Naive thymus-derived CD4-positive, alpha-beta T cell (primary cell): Measurements from ENCODE around the gene PITPNC1. TPM values are rescaled to one million over a fixed set of nuclear protein-coding genes. Genes with fewer than 3 reads are reported as not detected.
"Not testable (repeated sequence)": the region's sequence is repeated elsewhere in the genome, so short reads cannot be mapped to it uniquely, and the experiment has no call there.

Source experiments
- ATAC-seq: fragments of 150-1000 bp; cut with Tn5 transposase; 2 replicates; pipeline ENCODE4 v1.10.0; 2021; ENCODE audit warnings: mild to moderate bottlenecking, moderate library complexity
- CTCF ChIA-PET: fragments of 350-600 bp; sonication (Branson Sonifier 250); formaldehyde crosslinking; loops from one replicate; lab custom pipeline; 2021; ENCODE audit warnings: antibody characterized with exemption; lab: Charles Lee
- POLR2A ChIA-PET: fragments of 350-600 bp; sonication (Branson Sonifier 250); formaldehyde crosslinking; loops from one replicate; lab custom pipeline; 2021; ENCODE audit warnings: antibody characterized with exemption, inconsistent platforms; lab: Charles Lee
- DNase-seq, 9 donors: peaks; one replicate each; pipeline versions ENCODE4 v3.0.0 to v3.0.0-alpha.2; 2020 to 2022; ENCODE audit warnings: mixed read lengths in 1 of 9
- H3K27ac ChIP-seq: one replicate; pipeline ENCODE4 v1.7.0; 2013; ENCODE audit warnings: mild to moderate bottlenecking, low read depth, low read length, moderate library complexity
- H3K27me3 ChIP-seq, 2 donors: one replicate each; pipeline ENCODE4 v1.7.0; 2013; ENCODE audit warnings: low read length in 2 of 2, mild to moderate bottlenecking in 2 of 2, moderate library complexity in 2 of 2; ENCODE audit not compliant: control insufficient read depth in 2 of 2, insufficient read depth in 2 of 2
- H3K36me3 ChIP-seq, 3 experiments: 1 replicate in 2 of 3; 2 replicates in 1 of 3; pipeline ENCODE4 v1.7.0; 2013; ENCODE audit warnings: low read length in 3 of 3, mild to moderate bottlenecking in 3 of 3, moderate library complexity in 1 of 3; ENCODE audit not compliant: insufficient read depth in 3 of 3, control insufficient read depth in 2 of 3
- H3K4me1 ChIP-seq, 2 donors: one replicate each; pipeline ENCODE4 v1.7.0; 2013; ENCODE audit warnings: low read length in 2 of 2, mild to moderate bottlenecking in 2 of 2, moderate library complexity in 1 of 2; ENCODE audit not compliant: control insufficient read depth in 2 of 2, insufficient read depth in 2 of 2
- H3K4me3 ChIP-seq: 2 replicates; pipeline ENCODE4 v1.7.0; 2013; ENCODE audit warnings: mild to moderate bottlenecking, low read length
- H3K9me3 ChIP-seq, 3 experiments: 1 replicate in 2 of 3; 2 replicates in 1 of 3; pipeline ENCODE4 v1.7.0; 2013; ENCODE audit warnings: low read length in 3 of 3; ENCODE audit not compliant: control insufficient read depth in 2 of 3
- H3K27ac Mint-ChIP-seq, 9 donors: one replicate each; pipeline ENCODE4 v1.8.0; 2020 to 2022; ENCODE audit warnings: mixed read lengths in 9 of 9, mild to moderate bottlenecking in 8 of 9, moderate library complexity in 5 of 9, inconsistent platforms in 2 of 9
- H3K27me3 Mint-ChIP-seq, 5 donors: one replicate each; pipeline ENCODE4 v1.8.0; 2021 to 2022; ENCODE audit warnings: mixed read lengths in 5 of 5, mild to moderate bottlenecking in 1 of 5
- H3K36me3 Mint-ChIP-seq, 5 donors: one replicate each; pipeline ENCODE4 v1.8.0; 2020 to 2022; ENCODE audit warnings: mixed read lengths in 5 of 5, mild to moderate bottlenecking in 3 of 5, inconsistent platforms in 1 of 5
- H3K4me1 Mint-ChIP-seq, 7 donors: one replicate each; pipeline ENCODE4 v1.8.0; 2020 to 2022; ENCODE audit warnings: mixed read lengths in 7 of 7, mild to moderate bottlenecking in 3 of 7, inconsistent platforms in 1 of 7
- H3K4me3 Mint-ChIP-seq, 10 donors: one replicate each; pipeline ENCODE4 v1.8.0; 2020 to 2022; ENCODE audit warnings: mild to moderate bottlenecking in 10 of 10, mixed read lengths in 10 of 10, moderate library complexity in 6 of 10, inconsistent platforms in 2 of 10
- H3K9me3 Mint-ChIP-seq, 11 donors: one replicate each; pipeline ENCODE4 v1.8.0; 2020 to 2022; ENCODE audit warnings: mixed read lengths in 11 of 11, mild to moderate bottlenecking in 4 of 11, inconsistent platforms in 1 of 11, moderate library complexity in 1 of 11
- intact Hi-C, 2 donors: fragments of 100-400 bp; cut with micrococcal nuclease; formaldehyde crosslinking; loops; one replicate each; pipeline ENCODE4 v1.15.1; 2023
- polyA plus RNA-seq, 2 donors: library from polyadenylated mRNA; unstranded; fragments of 300-500 nt; fragmentation: Illumina TruSeq; gene quantifications; one replicate each; pipeline ENCODE4 v1.2.3, GENCODE V29; 2021
- total RNA-seq, 6 experiments: library from RNA in 5 of 6; stranded (reverse) in 5 of 6; gene quantifications; 1 replicate in 5 of 6; 2 replicates in 1 of 6; pipeline ENCODE4 v1.2.3 and lab custom pipeline; 2021 to 2026

The PITPNC1 gene
- 100 to 1,000 TPM in 2 of 5 experiments, 10 to 100 TPM in 3; 53.1 to 108 (median 99.6) TPM for total RNA-seq
- 100 to 1,000 TPM; 117 to 148 TPM for polyA plus RNA-seq
- total RNA-seq (lab: John Stamatoyannopoulos, UW), result 129 reads per million, percentile 88 among the genes with 10 or more reads in this experiment

DNA sequence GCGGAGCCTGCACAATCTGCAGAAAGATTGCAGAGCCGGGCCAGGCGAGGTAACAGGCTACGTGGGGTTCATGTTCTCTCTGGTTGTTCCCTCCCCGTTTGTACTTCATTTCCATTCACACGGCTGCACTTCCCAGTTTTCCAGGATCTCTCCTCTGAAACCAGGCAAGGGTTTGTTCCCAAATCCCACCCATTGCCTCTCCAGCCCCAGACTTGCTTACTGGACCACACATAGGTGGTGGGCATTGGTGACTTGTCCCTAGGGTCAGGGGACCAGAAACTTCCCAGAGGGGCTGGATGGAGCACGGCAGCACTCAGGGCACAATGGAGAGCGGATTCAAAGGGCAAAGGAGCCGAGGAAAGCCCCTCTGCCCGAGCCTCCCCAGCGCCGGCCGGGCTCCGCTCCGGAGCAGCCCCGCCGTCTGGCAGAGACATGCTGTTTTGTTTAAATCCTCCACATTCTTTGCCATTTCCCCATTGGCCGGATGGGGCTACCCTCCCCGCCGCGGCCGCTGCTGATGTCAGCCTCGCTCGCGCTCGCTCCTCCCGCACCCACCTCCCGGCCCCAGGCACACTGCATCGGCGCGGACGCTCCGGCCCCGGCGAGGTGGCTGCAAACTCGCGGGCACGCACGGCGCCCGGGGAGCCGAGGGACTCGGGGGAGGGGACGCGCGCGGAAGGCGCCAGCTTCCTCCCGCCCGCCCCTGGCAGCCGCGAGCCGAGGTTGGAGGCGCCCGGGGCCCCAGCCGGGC is at the start of gene PITPNC1:
Gene PITPNC1 (plus strand): TSS at position 545 of the 751 bp plus-strand sequence.
- ChIA-PET POLR2A (interaction anchor here (0.7 to 10.5 kb wide), 18 partner anchors 10 to 313 kb away, joined by 3 to 176 read pairs (median 6); partner anchors contain the start of gene PSMD12), CTCF (interaction anchor here (0.8 to 9.6 kb wide), 15 partner anchors 11 to 320 kb away, joined by 3 to 180 read pairs (median 9); no protein-coding TSS in a partner anchor)
- no peaks in the 10 kb centered on the region for H3K9me3 ChIP-seq
- Mint-ChIP-seq H3K9me3 (no peaks in the 10 kb centered on the region), H3K4me1 (peaks cover 26 to 49% (median 38%) of the 10 kb centered on the region in 7 donors), H3K27me3 (no peaks in the 10 kb centered on the region), H3K27ac (peak within 1 kb of the TSS; percentile 84 to 98 (median 92)), H3K36me3 (peaks cover 0 to 12% (median 4%) of the 10 kb centered on the region in 5 donors), H3K4me3 (peak within 1 kb of the TSS; percentile 86 to 99 (median 93))
- intact Hi-C loops, result loop anchor here (1.0 to 10.0 kb wide), 9 partner anchors 11 to 1172 kb away; partner anchors contain the start of genes BPTF (in 1 of the 2), KPNA2 (in 1 of the 2), PRKAR1A (in 1 of the 2) and PSMD12 (in 1 of the 2)
- H3K27me3 ChIP-seq, result no peaks in the 10 kb centered on the region
- ATAC-seq (peak; percentile 82), DNase-seq (peak; percentile 79 to 89 (median 88))
- peak within 1 kb of the TSS; percentile 86 for H3K27ac ChIP-seq
- H3K36me3 ChIP-seq, result peaks cover 0 to 10% (median 0%) of the 10 kb centered on the region in 3 experiments
- peak within 1 kb of the TSS; percentile 92 for H3K4me3 ChIP-seq
- peaks cover 17 to 33% of the 10 kb centered on the region in 2 donors for H3K4me1 ChIP-seq

- H3K27ac Mint-ChIP-seq, result no peak overlapping the region
- ChIA-PET CTCF (no interaction called here), POLR2A (no interaction called here)
- no peaks in the 10 kb centered on the region for H3K27me3 Mint-ChIP-seq
- peaks cover 0 to 3% (median 0%) of the 10 kb centered on the region in 5 donors for H3K36me3 Mint-ChIP-seq
- H3K9me3 Mint-ChIP-seq, result peaks cover 0 to 11% (median 0%) of the 10 kb centered on the region in 11 donors
- no peak overlapping the region for H3K27ac ChIP-seq
- no peaks in the 10 kb centered on the region for H3K9me3 ChIP-seq
- no peak overlapping the region for H3K4me3 ChIP-seq
- ATAC-seq (no peak), DNase-seq (no peak)
- no peak overlapping the region for H3K4me3 Mint-ChIP-seq
- no peaks in the 10 kb centered on the region for H3K4me1 Mint-ChIP-seq
- intact Hi-C loops, result no loop called here
- H3K36me3 ChIP-seq, result no peaks in the 10 kb centered on the region
- no peaks in the 10 kb centered on the region for H3K4me1 ChIP-seq
- H3K27me3 ChIP-seq, result no peaks in the 10 kb centered on the region
These were observed 49.1 kb upstream of the PITPNC1 start for GRCh38 chr17:67328026-67328425.

- CTCF ChIA-PET, ATAC-seq, POLR2A ChIA-PET, DNase-seq, H3K36me3 ChIP-seq, H3K36me3 Mint-ChIP-seq, H3K4me1 Mint-ChIP-seq, H3K27ac ChIP-seq, H3K27me3 Mint-ChIP-seq, H3K9me3 ChIP-seq, intact Hi-C loops, H3K4me1 ChIP-seq, H3K4me3 ChIP-seq, H3K27me3 ChIP-seq, H3K4me3 Mint-ChIP-seq: not testable (repeated sequence)
- peak overlapping the region in 1 of 9 donors; percentile 32 for H3K27ac Mint-ChIP-seq
- peaks cover 0 to 11% (median 0%) of the 10 kb centered on the region in 11 donors for H3K9me3 Mint-ChIP-seq
These were observed 45.5 kb upstream of the PITPNC1 start for GRCh38 chr17:67331381-67332161.

GRCh38 chr17:67332162-67332508 is 44.9 kb upstream of the PITPNC1 start:
- POLR2A ChIA-PET, H3K9me3 ChIP-seq, H3K4me1 ChIP-seq, H3K27me3 Mint-ChIP-seq, intact Hi-C loops, H3K4me3 ChIP-seq, H3K27ac ChIP-seq, DNase-seq, CTCF ChIA-PET, H3K36me3 ChIP-seq, ATAC-seq, H3K4me1 Mint-ChIP-seq, H3K36me3 Mint-ChIP-seq, H3K27me3 ChIP-seq, H3K4me3 Mint-ChIP-seq: not testable (repeated sequence)
- Mint-ChIP-seq H3K9me3 (peaks cover 0 to 11% (median 0%) of the 10 kb centered on the region in 11 donors), H3K27ac (peak overlapping the region in 2 of 9 donors; percentile 20 to 32)

DNA sequence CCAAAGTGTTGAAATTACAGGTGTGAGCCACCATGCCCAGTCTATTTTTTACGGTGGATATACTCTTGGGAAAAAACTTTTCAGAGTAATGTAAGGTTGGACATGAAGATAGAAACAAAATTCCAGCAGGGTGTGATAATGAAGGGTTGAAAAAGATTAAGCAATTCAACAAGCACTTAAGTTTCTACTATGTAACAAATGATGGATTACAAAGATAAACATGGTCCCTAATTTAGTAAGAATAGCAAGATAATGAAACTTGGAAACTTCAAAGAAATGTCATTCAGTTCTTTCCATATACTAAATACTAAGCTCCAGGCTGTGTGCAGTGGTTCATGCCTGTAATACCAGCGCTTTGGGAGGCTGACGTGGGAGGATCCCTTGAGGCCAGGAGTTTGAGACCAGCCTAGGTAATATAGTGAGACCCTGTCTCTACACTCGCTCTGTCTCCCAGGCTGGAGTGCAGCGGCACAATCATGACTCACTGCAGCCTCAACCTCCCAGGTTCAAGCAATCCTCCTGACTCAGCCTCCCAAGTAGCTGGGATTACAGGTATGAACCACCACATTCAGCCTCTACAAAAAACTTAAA is 41.7 kb upstream of the PITPNC1 start:
- Mint-ChIP-seq H3K27ac (peak overlapping the region in 1 of 9 donors; percentile 8), H3K27me3 (no peaks in the 10 kb centered on the region), H3K4me3 (no peak overlapping the region), H3K4me1 (no peaks in the 10 kb centered on the region), H3K36me3 (peaks cover 2 to 12% (median 6%) of the 10 kb centered on the region in 5 donors), H3K9me3 (no peaks in the 10 kb centered on the region)
- Histone ChIP-seq H3K27me3 (no peaks in the 10 kb centered on the region), H3K9me3 (no peaks in the 10 kb centered on the region), H3K4me3 (no peak overlapping the region), H3K27ac (no peak overlapping the region), H3K36me3 (peaks cover 0 to 4% (median 2%) of the 10 kb centered on the region in 3 experiments), H3K4me1 (no peaks in the 10 kb centered on the region)
- CTCF ChIA-PET, result no interaction called here
- DNase-seq (no peak), ATAC-seq (no peak)
- POLR2A ChIA-PET, result no interaction called here
- intact Hi-C loops, result no loop called here

GRCh38 chr17:67336859-67337258 is 40.2 kb upstream of the PITPNC1 start:
- Mint-ChIP-seq H3K36me3 (peaks cover 14 to 24% (median 17%) of the 10 kb centered on the region in 5 donors), H3K27ac (peak overlapping the region in 2 of 9 donors; percentile 18 to 29), H3K4me1 (no peaks in the 10 kb centered on the region), H3K27me3 (no peaks in the 10 kb centered on the region), H3K9me3 (no peaks in the 10 kb centered on the region), H3K4me3 (no peak overlapping the region)
- Histone ChIP-seq H3K9me3 (no peaks in the 10 kb centered on the region), H3K4me3 (no peak overlapping the region), H3K27ac (no peak overlapping the region), H3K36me3 (peaks cover 0 to 17% (median 8%) of the 10 kb centered on the region in 3 experiments), H3K4me1 (no peaks in the 10 kb centered on the region), H3K27me3 (no peaks in the 10 kb centered on the region)
- ChIA-PET POLR2A (no interaction called here), CTCF (no interaction called here)
- intact Hi-C loops, result no loop called here
- ATAC-seq, result no peak
- DNase-seq, result no peak
